ENCODE results near the gene LSR.

LSR gene

GRCh38 chr19:35294859-35295791 is 46.3 kb downstream of the LSR start:
- no peak overlapping the region for H3K27ac Mint-ChIP-seq
- H3K4me1 Mint-ChIP-seq = peaks cover 30% of the 10 kb centered on the region
- H3K4me3 Mint-ChIP-seq = no peak overlapping the region
- no peaks in the 10 kb centered on the region for H3K36me3 Mint-ChIP-seq
- no peak for ATAC-seq
- no peaks in the 10 kb centered on the region for H3K9me3 Mint-ChIP-seq
- H3K27me3 Mint-ChIP-seq = no peaks in the 10 kb centered on the region

- no peak overlapping the region for H3K27ac Mint-ChIP-seq
- H3K4me3 Mint-ChIP-seq = no peak overlapping the region
- H3K27me3 Mint-ChIP-seq = no peaks in the 10 kb centered on the region
- peaks cover 29% of the 10 kb centered on the region for H3K4me1 Mint-ChIP-seq
- no peaks in the 10 kb centered on the region for H3K9me3 Mint-ChIP-seq
- ATAC-seq = peak; percentile 73
- no peaks in the 10 kb centered on the region for H3K36me3 Mint-ChIP-seq
Observed at GRCh38 chr19:35295792-35296462, 47.1 kb downstream of the LSR start.

- Mint-ChIP-seq H3K27ac (no peak overlapping the region), H3K36me3 (no peaks in the 10 kb centered on the region), H3K9me3 (no peaks in the 10 kb centered on the region), H3K4me3 (no peak overlapping the region), H3K4me1 (peaks cover 20% of the 10 kb centered on the region), H3K27me3 (no peaks in the 10 kb centered on the region)
- ATAC-seq = no peak
Observed at GRCh38 chr19:35296644-35297514, 48.1 kb downstream of the LSR start.

- Mint-ChIP-seq H3K27ac (no peak overlapping the region), H3K36me3 (no peaks in the 10 kb centered on the region), H3K4me3 (no peak overlapping the region), H3K27me3 (no peaks in the 10 kb centered on the region), H3K9me3 (no peaks in the 10 kb centered on the region), H3K4me1 (peaks cover 14% of the 10 kb centered on the region)
- ATAC-seq = no peak
Observed at GRCh38 chr19:35297515-35297848, 48.7 kb downstream of the LSR start.

GRCh38 chr19:35297922-35298321 is 49.1 kb downstream of the LSR start:
- H3K36me3 Mint-ChIP-seq = no peaks in the 10 kb centered on the region
- no peak overlapping the region for H3K27ac Mint-ChIP-seq
- no peaks in the 10 kb centered on the region for H3K27me3 Mint-ChIP-seq
- H3K4me1 Mint-ChIP-seq = peaks cover 10% of the 10 kb centered on the region
- H3K9me3 Mint-ChIP-seq = no peaks in the 10 kb centered on the region
- ATAC-seq = no peak
- no peak overlapping the region for H3K4me3 Mint-ChIP-seq

- Mint-ChIP-seq H3K27me3 (no peaks in the 10 kb centered on the region), H3K4me3 (no peak overlapping the region), H3K9me3 (no peaks in the 10 kb centered on the region), H3K4me1 (peaks cover 7% of the 10 kb centered on the region), H3K27ac (no peak overlapping the region), H3K36me3 (no peaks in the 10 kb centered on the region)
- no peak for ATAC-seq
Observed at GRCh38 chr19:35298561-35298972, 49.8 kb downstream of the LSR start.

GRCh38 chr19:35299523-35300338 is 50.9 kb downstream of the LSR start:
- Mint-ChIP-seq H3K4me1 (peaks cover 13% of the 10 kb centered on the region), H3K36me3 (no peaks in the 10 kb centered on the region), H3K27me3 (no peaks in the 10 kb centered on the region), H3K4me3 (no peak overlapping the region), H3K9me3 (no peaks in the 10 kb centered on the region), H3K27ac (no peak overlapping the region)
- ATAC-seq = no peak

GRCh38 chr19:35300339-35300649 is 51.5 kb downstream of the LSR start:
- Mint-ChIP-seq H3K27ac (no peak overlapping the region), H3K4me3 (no peak overlapping the region), H3K27me3 (no peaks in the 10 kb centered on the region), H3K9me3 (no peaks in the 10 kb centered on the region), H3K4me1 (peaks cover 13% of the 10 kb centered on the region), H3K36me3 (no peaks in the 10 kb centered on the region)
- no peak for ATAC-seq

GRCh38 chr19:35301961-35302360 is 53.2 kb downstream of the LSR start:
- Mint-ChIP-seq H3K4me1 (peaks cover 13% of the 10 kb centered on the region), H3K36me3 (no peaks in the 10 kb centered on the region), H3K9me3 (no peaks in the 10 kb centered on the region), H3K27ac (no peak overlapping the region), H3K4me3 (no peak overlapping the region), H3K27me3 (no peaks in the 10 kb centered on the region)
- no peak for ATAC-seq

- Mint-ChIP-seq H3K27ac (no peak overlapping the region), H3K36me3 (no peaks in the 10 kb centered on the region), H3K9me3 (no peaks in the 10 kb centered on the region), H3K4me3 (no peak overlapping the region), H3K4me1 (peaks cover 18% of the 10 kb centered on the region), H3K27me3 (no peaks in the 10 kb centered on the region)
- ATAC-seq = peak; percentile 40
Observed at GRCh38 chr19:35302446-35302845, 53.6 kb downstream of the LSR start.

- peaks cover 27% of the 10 kb centered on the region for H3K4me1 Mint-ChIP-seq
- no peak for ATAC-seq
- H3K9me3 Mint-ChIP-seq = no peaks in the 10 kb centered on the region
- no peaks in the 10 kb centered on the region for H3K27me3 Mint-ChIP-seq
- no peak overlapping the region for H3K27ac Mint-ChIP-seq
- H3K4me3 Mint-ChIP-seq = no peak overlapping the region
- no peaks in the 10 kb centered on the region for H3K36me3 Mint-ChIP-seq
Observed at GRCh38 chr19:35303357-35303915, 54.6 kb downstream of the LSR start.

GRCh38 chr19:35304036-35304435 is 55.2 kb downstream of the LSR start:
- Mint-ChIP-seq H3K27ac (no peak overlapping the region), H3K4me3 (no peak overlapping the region), H3K4me1 (peaks cover 33% of the 10 kb centered on the region), H3K9me3 (no peaks in the 10 kb centered on the region), H3K36me3 (no peaks in the 10 kb centered on the region), H3K27me3 (no peaks in the 10 kb centered on the region)
- ATAC-seq = no peak

GRCh38 chr19:35305181-35305580 is 56.4 kb downstream of the LSR start:
- no peak for ATAC-seq
- H3K27ac Mint-ChIP-seq = no peak overlapping the region
- H3K9me3 Mint-ChIP-seq = no peaks in the 10 kb centered on the region
- no peaks in the 10 kb centered on the region for H3K27me3 Mint-ChIP-seq
- peaks cover 41% of the 10 kb centered on the region for H3K4me1 Mint-ChIP-seq
- no peak overlapping the region for H3K4me3 Mint-ChIP-seq
- H3K36me3 Mint-ChIP-seq = no peaks in the 10 kb centered on the region

- Mint-ChIP-seq H3K4me3 (no peak overlapping the region), H3K9me3 (no peaks in the 10 kb centered on the region), H3K36me3 (no peaks in the 10 kb centered on the region), H3K27me3 (no peaks in the 10 kb centered on the region), H3K4me1 (peaks cover 45% of the 10 kb centered on the region), H3K27ac (no peak overlapping the region)
- ATAC-seq = no peak
Observed at GRCh38 chr19:35306473-35307246, 57.9 kb downstream of the LSR start.

Data from stimulated activated memory B cell treated with anti-CD40 and anti-IgM and Interleukin-4, amounts not matched to agents 10 μg/mL and 1 μg/mL and 100 μg/mL, for 72 hours (primary cell).